LHCN-M2 (cell line): Measurements from ENCODE around the gene AUNIP. TPM values are rescaled to one million over a fixed set of nuclear protein-coding genes. Genes with fewer than 3 reads are reported as not detected.
A peak's percentile ranks its signal among the peaks of the same experiment; 100 is the strongest.
"Not testable (repeated sequence)": the region's sequence is repeated elsewhere in the genome, so short reads cannot be mapped to it uniquely, and the experiment has no call there.

Source experiments
- DNase-seq: peaks from one replicate; pipeline ENCODE4 v3.0.0-alpha.2; 2012; ENCODE audit warnings: low read depth
- total RNA-seq: library from RNA; depleted of rRNA; stranded (reverse); fragments of >200 nt; gene quantifications from 2 replicates; pipeline ENCODE4 v1.2.3, GENCODE V29; 2014

AUNIP gene
- total RNA-seq, 1 experiment from 2014 or later = 9.5 TPM

GRCh38 chr1:25864434-25864833 is 5.2 kb upstream of the AUNIP start:
- no peak for DNase-seq

- DNase-seq = no peak
These were observed 4.4 kb upstream of the AUNIP start for GRCh38 chr1:25863486-25864262.

GRCh38 chr1:25862785-25863485 is 3.7 kb upstream of the AUNIP start:
- DNase-seq = no peak

DNA sequence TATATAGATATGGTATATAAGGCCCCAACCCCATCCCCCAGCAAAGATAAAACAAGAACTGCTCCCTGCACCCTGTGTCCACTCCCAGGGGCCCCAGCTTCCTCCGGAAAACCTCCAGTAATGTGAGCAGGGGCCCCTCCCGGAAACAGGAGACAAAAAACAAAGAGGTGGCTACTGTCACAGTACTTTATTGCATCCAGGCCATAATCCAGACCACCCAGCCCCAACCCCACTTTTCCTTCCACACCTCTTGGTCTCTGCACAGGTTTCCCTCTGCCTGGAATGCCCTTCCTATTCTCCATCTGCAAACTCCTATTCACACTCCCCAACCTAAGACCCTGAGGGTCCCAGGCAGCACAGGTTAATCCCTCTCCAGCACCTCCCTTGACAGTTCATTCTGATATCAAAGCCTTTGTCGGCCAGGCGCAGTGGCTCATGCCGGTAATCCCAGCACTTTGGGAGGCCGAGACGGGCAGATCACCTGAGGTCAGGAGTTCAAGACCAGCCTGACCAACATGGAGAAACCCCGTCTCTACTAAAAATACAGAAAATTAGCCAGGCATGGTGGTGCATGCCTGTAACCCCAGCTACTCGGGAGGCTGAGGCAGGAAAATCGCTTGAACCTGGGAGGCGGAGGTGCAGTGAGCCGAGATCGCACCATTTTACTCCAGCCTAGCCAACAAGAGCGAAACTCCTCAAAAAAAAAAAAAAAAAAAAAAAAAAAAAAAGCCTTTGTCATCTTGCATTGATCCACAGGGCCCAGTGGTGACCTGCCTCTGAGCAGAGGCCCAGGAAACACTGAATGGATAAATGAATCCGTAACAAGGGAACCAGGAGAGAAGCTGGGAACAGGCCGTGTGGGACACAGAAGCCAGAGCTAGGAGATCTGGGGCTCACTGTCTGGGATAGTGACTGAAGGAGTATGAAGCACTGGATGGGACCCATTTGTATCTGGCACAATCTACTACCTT is 2.3 kb upstream of the AUNIP start:
- DNase-seq = no peak

- DNase-seq = no peak
These were observed 763 bp downstream of the AUNIP start for GRCh38 chr1:25858494-25858893.

DNA sequence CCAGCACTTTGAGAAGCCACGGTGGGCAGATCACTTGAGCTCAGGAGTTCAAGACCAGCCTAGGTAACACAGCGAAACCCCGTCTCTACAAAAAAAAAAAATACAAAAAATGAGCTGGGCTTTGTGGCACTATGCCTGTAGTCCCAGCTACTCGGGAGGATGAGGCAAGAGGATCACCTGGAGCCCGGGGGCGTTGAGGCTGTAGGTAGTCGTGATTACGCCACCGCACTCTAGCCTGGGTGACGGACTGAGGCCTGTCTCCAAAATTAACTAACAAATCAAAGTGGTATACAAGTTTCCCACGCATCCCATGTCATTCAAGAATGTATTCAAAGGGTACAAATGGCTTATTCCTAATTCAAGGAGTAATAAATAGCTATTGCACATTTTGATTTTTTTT is 2.4 kb downstream of the AUNIP start:
- no peak for DNase-seq

GRCh38 chr1:25854554-25854953 is 4.7 kb downstream of the AUNIP start:
- DNase-seq = peak; percentile 48

- DNase-seq = peak; percentile 77
These were observed 10.7 kb downstream of the AUNIP start for GRCh38 chr1:25848531-25848930.

DNA sequence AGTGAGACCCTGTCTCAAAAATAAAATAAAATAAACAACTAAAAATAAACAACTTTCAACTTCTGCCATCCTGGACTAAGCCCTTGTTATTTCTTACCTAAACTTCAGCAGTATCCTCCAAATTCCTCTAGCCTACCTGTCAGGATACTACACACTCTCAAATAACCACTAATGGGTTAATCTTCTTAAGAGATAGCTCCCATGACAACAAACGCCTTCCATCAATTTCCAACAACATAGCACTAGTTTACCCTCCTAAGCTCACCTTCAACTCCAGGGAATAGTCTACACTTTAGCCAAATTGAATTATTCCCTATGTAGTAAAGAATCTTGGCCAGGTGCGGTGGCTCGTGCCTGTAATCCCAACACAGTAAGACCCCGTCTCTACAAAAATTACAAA is 11.3 kb downstream of the AUNIP start:
- DNase-seq = no peak

GRCh38 chr1:25845664-25846063 is 13.6 kb downstream of the AUNIP start:
- DNase-seq = no peak

DNA sequence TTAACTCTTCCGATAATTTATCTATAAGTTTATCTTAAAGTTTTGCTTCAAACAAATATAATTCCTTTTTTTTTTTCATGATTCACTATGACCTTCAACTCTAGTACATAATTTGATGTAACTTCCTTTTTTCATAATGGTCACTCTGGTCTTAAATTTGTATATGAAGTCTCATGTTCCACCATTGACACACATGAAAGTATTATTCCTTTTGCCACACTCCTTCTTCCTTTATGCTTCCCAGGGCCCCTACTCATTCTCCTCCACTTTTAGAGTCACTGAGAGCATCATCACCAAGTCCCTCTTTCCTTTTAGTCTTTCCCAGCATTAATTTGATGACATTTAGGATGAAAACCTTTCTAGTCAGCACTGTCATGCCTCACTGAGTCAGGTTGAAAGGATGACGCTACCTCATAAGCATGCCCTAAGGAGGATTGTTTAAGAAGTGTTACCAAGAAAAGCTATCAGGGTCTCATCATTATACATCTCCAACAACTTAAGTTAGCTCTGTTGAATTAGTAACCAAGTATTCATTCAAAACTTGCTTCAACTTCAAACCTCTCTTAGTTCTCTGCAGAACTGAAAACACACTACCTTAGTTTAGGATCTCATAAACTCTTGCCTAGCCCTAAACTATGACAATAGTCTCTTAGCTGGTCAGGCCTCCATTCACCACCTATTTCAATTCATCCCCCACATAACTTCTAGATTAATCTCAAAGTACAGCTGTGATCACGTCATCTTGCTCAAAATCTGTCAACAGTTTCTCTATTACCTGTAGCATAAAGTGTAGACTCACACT is 14.5 kb downstream of the AUNIP start:
- no peak for DNase-seq

GRCh38 chr1:25843483-25843882 is 15.8 kb downstream of the AUNIP start:
- no peak for DNase-seq

GRCh38 chr1:25839808-25840207 is 19.4 kb downstream of the AUNIP start:
- not testable (repeated sequence) for DNase-seq

DNA sequence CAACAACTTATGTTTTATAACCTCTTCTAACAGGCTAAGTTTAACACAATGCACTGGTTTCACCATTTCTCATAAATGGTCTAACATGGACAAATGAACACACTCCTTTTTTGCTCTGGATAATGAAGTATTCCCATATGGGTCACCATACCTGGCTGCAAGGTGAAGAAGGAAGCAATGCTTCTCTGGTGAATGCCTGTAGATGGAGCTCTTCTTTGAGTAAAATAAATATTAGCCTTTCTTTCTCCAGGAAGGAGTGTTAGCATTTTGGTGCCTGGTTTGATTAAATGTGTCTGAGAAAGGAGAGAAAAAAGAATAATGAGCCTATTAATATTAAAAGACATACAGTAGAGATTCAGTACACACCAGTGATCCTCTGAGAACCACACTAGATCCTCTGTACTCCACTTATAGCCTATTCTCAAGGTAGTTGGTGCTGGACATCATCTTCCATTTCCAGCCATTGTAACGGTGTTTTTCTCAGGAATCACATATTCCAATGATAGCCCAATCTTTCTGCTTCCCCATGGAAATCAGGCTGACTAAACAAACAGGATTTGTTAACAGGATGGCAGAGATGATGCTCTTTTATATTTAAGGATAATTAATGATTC is 21.9 kb downstream of the AUNIP start:
- no peak for DNase-seq

DNA sequence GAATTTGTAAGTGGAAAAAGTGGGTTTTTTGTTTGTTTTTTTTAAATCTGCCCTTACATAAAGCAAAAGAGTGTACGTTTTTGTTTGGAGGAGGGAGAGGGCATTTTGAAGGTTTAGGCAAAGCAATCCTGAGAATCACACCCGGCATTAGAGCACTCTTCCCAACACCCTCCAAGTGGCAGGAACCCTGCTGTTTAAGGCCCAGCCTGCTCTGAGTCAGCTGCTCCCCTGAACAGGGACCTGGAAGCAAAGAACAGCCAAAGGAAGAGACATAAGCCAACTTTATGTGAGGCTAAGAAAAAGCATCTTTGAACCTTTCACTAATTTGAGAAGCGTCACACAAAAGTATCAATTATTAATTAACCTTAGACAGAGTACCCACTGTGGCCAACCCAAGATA is 22.6 kb downstream of the AUNIP start:
- DNase-seq = no peak

DNA sequence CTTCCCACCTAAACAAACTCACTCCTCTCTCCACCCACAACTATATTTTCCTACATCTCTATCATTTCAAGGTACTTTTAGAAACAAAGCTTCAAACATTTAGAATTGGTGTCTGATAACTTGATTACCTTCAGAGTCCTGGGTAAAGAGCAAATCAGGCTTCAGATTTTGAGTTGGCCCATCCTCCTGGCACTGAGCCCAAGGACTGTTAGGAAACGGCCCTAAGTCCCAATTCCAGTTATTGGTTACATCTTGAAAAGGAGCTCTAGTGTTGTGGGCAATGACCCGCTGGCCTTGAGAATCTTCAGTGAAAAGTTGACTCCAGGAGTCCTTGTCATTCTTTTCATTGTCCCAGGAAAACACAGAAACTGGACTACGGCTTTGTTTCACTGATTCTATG is 24.4 kb downstream of the AUNIP start:
- DNase-seq = no peak

- DNase-seq = no peak
These were observed 26.1 kb downstream of the AUNIP start for GRCh38 chr1:25833158-25833557.

GRCh38 chr1:25832336-25833037 is 26.8 kb downstream of the AUNIP start:
- no peak for DNase-seq

- no peak for DNase-seq
These were observed 27.6 kb downstream of the AUNIP start for GRCh38 chr1:25831569-25832196.

DNA sequence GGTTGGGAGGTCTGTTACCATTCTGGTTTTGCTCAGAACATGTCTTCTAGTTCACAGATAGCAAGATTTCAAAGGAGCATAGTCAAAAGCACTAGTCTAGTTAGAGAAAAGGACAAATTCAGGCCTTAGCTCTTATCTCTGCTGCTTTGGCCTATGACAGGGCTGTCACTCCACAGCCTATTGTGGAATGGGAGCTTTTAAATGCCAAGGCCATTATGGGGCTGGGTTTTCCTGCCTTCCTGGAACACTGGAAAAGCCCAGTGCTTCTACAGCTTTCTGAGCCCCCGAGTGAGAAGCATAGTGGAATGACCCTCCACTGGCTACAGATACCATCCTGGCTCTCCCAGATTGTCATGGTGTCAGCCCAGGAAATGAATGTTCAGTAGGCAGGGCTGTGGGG is 30.2 kb downstream of the AUNIP start:
- DNase-seq = no peak
